Daoy (cell line): ENCODE data around the gene PSMA8. TPM values are rescaled to one million over a fixed set of nuclear protein-coding genes. Genes with fewer than 3 reads are reported as not detected.
"Not testable (repeated sequence)": the region's sequence is repeated elsewhere in the genome, so short reads cannot be mapped to it uniquely, and the experiment has no call there.

Experiments
- DNase-seq: peaks from one replicate; pipeline ENCODE4 v3.0.0-alpha.2; 2015; ENCODE audit warnings: low read depth
- total RNA-seq: library from RNA; depleted of rRNA; stranded (reverse); fragments of >200 nt; shearing (Covaris generic); gene quantifications from 2 replicates; pipeline ENCODE4 v1.2.3, GENCODE V29; 2014; rRNA removed

Gene PSMA8
- total RNA-seq = not detected in 2 replicates

DNA sequence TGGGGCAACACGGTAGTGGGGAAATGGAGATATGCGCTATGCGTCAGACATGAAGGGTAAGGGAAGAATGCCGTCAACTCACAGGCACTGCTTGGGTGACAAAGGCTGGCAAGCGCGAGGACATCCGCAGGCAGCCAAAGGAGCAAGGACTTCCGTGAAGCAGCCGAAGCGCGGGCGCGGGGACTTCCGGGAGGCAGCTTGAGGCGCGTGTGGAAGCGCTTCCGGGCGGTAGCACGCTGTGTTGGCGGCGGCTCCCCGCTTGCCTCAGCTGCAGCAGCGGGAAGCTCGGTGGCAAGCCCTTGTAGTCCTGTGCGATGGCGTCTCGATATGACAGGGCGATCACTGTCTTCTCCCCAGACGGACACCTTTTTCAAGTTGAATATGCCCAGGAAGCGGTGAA lies at the start of gene PSMA8:
Gene PSMA8, plus strand, starts transcription at position 218 of the 400 bp plus-strand sequence. Its CDS starts 97 bp downstream, at position 315.
- no peak for DNase-seq

DNA sequence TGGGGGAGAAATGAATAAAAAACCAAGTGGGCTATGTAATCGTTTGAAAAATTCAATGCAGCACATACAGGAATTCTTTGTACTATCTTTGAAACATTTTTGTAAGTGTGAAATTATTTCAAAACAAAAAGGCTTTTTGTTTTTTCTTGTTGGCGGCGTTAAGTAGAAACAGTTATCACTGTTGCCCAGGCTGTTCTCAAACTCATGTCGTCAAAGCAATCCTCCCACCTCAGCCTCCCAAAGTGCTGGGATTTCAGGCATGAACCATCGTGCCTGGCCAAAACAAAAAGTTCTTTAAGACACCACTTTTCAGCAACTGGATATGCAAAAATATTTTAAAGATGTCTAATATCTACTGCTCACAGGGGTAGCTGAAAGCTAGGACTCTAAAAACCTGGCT lies 48.6 kb upstream of the PSMA8 start:
- no peak for DNase-seq

DNA sequence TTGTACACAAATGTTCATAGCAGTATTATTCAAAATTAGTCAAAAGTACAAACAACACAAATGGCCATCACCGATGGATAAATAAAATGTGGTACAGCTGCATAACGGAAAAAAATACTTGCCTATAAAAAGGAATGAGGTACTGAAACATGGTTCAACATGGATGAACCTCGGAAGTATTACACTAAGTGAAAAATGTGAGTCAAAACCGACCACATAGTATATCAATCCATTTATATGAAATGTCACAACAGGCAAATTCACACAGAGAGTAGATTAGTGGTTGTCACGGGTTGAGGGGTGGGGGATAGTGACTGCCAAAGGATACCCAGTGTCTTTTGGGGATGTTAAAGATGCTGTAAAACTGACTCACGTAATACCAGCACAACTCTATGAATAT lies 46.7 kb upstream of the PSMA8 start:
- DNase-seq = no peak

DNA sequence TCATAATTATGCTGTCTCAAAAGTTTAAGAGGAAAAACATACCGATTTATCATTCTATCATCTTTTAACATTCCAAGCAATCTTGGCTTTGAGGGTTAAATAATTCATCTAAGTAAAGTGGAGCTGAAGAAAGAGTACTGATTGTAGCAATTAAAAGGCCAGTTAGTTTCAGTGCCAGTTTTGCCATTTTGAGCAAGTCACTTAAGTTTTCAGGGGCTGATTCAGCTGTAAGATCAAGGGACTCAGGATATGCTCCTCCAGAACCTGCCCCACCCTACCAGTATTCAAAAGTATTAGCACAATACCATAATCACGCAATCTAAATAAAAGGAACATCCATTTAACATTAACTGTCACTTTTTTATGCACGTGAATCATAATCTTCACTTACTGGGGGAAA lies 45.2 kb upstream of the PSMA8 start:
- DNase-seq = no peak

GRCh38 chr18:26089293-26090129 lies 44.2 kb upstream of the PSMA8 start:
- peak; percentile 15 for DNase-seq

DNA sequence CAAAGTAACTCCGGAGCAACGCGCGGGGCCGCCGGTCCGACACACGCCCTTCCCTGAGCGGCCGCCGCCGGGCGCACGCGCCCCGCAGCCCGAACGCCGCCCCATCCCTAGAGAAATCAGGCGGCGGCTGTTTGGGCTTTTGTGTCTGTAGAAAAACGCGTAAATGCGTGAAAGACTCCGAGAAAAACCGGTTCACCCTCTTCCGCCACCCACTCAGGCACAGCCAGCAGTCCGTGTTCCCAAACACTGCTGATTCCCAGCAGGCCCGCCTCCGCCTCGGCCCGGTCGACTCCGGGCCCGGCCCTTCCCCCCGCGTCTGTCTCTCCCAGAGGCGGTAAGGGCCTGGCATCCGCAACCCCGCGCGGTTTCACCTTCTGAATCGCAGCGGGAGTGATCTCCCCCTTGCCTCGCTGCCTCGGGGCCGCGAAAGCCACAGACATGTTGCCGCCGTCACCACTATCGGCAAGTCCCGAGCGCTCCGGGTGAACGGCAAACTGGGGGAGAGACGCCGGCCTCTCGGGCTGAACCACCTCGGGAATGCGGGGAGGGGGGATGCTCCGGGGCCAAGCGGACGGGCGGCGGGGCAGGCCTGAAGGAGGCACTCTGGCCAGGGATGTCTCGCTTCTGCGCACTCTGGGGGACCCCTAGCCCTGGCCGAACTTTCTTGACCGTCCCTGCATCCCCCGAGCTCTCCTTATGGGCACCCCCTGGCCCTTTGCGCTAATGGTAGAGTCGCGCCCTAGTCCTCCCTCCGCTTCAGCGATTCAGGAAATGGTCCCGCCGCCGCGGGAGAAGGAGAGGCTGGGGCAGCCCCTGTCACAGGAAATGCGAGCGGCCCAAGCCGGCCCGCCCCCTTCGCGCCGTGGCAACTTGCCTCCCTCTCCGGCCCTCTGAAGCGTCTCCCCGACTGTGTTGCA lies 43.3 kb upstream of the PSMA8 start, which contains the start of gene SS18:
Gene SS18, minus strand, starts transcription at position 484 of the 917 bp plus-strand sequence. Its CDS starts 44 bp downstream, at position 440.
- peak; percentile 94 for DNase-seq

GRCh38 chr18:26091047-26091630 lies 42.5 kb upstream of the PSMA8 start:
- peak; percentile 70 for DNase-seq

DNA sequence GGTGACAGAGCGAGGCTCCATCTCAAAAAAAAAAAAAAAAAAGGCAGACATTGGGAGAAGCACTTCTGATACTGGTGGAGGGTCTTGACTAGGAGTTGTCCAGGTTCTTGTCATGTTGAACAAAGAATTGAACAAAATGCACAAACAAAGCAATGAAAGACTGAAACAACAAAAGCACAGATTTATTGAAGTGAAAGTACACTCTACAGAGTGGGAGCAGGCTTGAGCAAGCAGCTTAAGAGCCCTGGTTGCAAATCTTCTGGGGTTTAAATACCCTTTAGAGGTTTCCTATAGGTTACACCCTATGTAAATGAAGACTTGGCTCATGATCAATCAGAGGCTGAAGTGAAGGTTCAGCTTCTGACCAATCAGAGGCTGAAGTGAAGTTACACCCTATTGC lies 36.8 kb upstream of the PSMA8 start:
- no peak for DNase-seq

DNA sequence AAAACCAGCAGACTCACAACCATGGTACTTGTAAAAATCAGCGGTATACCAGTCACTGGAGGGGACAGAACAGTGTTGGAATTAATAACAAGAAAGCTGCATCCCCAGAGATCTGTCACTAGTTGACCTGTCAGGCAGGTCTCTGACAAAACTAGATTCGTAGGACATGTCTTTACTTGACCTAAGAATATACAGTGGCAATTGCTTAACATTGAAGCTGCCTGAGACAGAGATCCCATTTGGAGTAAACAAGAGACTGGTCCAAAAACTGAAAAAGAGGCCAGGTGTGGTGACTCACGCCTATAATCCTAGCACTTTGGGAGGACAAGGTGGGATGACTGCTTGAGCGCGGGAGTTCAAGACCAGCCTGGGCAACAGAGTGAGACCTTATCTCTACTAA lies 36.1 kb upstream of the PSMA8 start:
- no peak for DNase-seq

- DNase-seq = peak; percentile 12
Observed at GRCh38 chr18:26103579-26103978, 30.1 kb upstream of the PSMA8 start.

DNA sequence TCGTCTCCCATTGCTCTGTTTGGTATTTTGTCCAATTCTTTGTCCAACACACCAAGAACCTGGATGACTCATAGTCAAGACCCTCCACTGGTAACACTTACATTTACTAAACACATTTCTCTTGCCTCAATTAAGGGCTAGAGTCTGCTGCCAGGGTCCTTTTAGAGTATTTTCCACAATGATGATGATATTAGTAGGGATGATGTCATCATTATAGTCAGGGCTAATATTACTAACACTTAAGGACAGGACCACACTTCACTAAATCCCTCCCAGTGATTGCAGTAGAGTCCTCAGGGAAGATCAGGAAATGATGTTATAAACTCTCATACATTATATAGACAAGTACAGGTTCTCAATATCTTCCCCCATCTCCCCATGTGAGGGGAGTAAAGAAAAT lies 29.6 kb upstream of the PSMA8 start:
- no peak for DNase-seq

GRCh38 chr18:26119246-26119645 lies 14.4 kb upstream of the PSMA8 start:
- DNase-seq = no peak

DNA sequence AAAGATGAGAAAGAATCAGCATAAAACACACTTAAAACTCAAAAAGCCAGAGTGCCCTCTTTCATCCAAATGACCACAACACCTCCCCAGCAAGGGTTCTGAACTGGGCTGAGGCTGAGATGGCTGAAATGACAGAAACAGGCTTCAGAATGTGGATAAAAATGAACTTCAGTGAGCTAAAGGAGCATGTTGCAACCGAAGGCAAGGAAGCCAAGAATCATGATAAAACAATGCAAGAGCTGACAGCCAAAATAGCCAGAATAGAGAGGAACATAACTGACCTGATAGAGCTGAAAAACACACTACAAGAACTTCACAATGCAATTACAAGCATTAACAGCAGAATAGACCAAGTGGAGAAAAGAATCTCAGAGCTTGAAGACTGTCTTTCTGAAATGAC lies 12.2 kb upstream of the PSMA8 start:
- no peak for DNase-seq

GRCh38 chr18:26121994-26122393 lies 11.7 kb upstream of the PSMA8 start:
- not testable (repeated sequence) for DNase-seq

DNA sequence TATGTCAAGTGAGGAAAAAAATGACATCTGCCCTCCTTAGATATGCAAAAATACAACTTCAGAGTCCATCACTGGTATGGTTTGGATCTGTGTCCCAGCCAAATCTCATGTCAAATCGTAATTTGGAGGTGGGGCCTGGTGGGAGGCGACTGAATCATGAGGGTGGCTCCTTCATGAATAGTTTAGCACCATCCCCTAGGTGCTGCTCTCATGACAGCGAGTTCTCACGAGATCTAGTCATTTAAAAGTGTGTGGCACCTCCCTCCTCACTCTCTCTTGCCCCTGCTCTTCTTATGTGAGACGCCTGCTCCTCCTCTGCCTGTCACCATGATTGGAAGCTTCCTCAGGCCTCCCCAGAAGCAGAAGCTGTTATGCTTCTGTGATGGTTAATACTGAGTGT lies 5.9 kb upstream of the PSMA8 start:
- DNase-seq = no peak

DNA sequence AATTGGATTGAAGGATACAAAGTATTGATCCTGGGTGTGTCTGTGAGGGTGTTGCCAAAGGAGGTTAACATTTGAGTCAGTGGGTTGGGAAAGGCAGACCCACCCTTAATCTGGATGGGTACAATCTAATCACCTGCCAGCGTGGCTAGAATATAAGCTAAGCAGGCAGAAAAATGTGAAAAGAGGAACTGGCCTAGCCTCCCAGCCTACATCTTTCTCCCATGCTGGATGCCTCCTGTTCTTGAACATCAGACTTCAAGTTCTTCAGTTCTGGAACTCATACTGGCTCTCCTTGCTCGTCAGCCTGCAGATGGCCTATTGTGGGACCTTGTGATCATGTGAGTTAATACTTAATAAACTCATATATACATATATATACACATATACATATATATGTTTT lies 5.5 kb upstream of the PSMA8 start:
- DNase-seq = not testable (repeated sequence)

DNA sequence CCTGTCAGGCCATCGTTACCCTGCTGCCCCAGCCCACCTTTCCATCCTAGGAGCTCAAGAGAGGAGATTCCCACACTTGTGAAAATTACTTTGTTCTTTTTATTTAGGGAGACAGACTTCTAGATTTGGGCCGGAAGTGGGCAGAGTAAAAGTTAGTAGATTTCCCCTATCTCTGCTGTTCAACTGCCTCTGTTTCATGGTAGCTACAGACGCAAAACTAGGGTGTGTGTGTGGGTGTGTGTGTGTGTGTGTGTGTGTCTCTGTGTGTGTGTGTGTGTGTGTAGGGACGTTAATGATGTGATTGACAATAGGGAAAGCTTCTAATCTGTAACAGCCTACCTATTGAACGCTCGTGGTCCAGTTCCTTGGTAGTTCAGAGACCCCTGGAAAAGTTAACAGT lies 438 bp downstream of the PSMA8 start:
- no peak for DNase-seq

DNA sequence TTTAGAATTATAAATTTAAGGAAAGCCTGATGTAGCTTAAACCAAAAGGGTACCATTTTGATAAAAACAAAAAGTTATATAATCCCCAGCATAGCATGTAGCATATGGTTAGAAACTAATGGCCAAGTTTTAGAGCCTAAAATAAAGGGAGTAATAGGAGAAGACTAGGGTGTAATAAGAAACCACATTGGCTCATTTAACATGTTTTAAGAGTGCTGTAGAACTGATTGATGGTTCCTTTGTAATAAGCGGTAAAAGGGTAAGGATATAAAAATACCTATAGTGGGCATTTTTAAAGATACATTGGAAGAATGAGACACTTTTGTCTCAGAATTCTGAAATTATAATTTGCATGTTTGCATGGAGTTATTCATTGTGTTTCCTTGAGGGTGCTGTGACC lies 1.9 kb downstream of the PSMA8 start:
- DNase-seq = no peak

DNA sequence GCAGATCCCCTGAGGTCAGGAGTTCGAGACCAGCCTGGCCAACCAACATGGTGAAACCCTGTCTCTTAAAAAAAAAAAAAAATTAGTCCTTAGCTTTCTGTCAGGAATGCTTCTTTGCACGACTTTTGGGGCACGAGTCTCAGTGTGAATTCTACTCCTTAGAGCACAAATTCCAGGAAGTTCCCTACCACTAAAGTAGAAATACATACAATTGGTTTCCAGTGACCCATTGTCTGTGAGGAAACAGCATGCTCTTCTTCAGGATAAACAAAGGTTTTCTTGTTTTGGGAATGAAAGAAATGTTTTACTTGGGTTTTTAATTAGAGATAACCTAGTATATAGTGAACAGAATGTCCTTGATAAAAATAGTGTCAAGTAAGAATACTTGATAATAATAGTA lies 23.7 kb downstream of the PSMA8 start:
- DNase-seq = no peak

- no peak for DNase-seq
Observed at GRCh38 chr18:26159353-26159752, 25.7 kb downstream of the PSMA8 start.

- no peak for DNase-seq
Observed at GRCh38 chr18:26164571-26164970, 30.9 kb downstream of the PSMA8 start.

DNA sequence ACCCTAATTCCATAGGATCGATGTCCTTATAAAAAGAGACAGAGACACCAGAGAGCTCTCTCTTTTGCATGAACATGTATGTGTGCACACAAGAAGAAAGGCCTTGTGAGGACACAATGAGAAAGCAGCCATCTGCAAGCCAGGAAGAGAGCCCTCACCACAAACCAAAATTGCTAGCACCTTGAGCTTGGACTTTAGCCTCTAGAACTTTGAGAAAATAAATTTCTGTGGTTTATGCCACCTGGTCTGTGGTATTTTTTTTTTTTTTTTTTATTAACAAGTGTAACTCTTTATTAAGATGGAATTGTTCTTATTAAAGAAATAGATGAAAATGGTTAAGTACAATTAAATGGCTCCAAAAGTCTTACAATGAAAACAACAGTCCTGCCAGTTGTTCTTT lies 33.9 kb downstream of the PSMA8 start:
- DNase-seq = not testable (repeated sequence)
